Skeletal muscle satellite cell (primary cell): Measurements from ENCODE around the gene UBTF.

Experiments used
- H3K27me3 ChIP-seq: 2 replicates; pipeline ENCODE4 v1.7.0; 2013; ENCODE audit warnings: low read length; ENCODE audit not compliant: control insufficient read depth, insufficient read depth
- H3K36me3 ChIP-seq: 2 replicates; pipeline ENCODE4 v1.7.0; 2013; ENCODE audit warnings: mild to moderate bottlenecking, control low read depth, low read length; ENCODE audit not compliant: insufficient read depth
- H3K4me1 ChIP-seq: 2 replicates; pipeline ENCODE4 v1.7.0; 2013; ENCODE audit warnings: low read length; ENCODE audit not compliant: control insufficient read depth, insufficient read depth
- H3K4me2 ChIP-seq: 2 replicates; pipeline ENCODE4 v1.7.0; 2013; ENCODE audit warnings: mild to moderate bottlenecking, low read length
- H3K4me3 ChIP-seq: 2 replicates; pipeline ENCODE4 v1.7.0; 2013; ENCODE audit warnings: low read length
- H3K9ac ChIP-seq: 2 replicates; pipeline ENCODE4 v1.7.0; 2013; ENCODE audit warnings: mild to moderate bottlenecking, low read depth, low read length, moderate library complexity
- H3K9me3 ChIP-seq: replicated peaks from 2 replicates; pipeline ENCODE4 v1.7.0; 2013; ENCODE audit warnings: mild to moderate bottlenecking, control low read depth, low read length

The UBTF gene

GRCh38 chr17:44257815-44258760, 38.6 kb upstream of the UBTF start:
- H3K4me3 ChIP-seq = no peak overlapping the region
- peaks cover 39% of the 10 kb centered on the region for H3K27me3 ChIP-seq
- H3K4me1 ChIP-seq = no peaks in the 10 kb centered on the region
- no peaks in the 10 kb centered on the region for H3K36me3 ChIP-seq
- no peaks in the 10 kb centered on the region for H3K9me3 ChIP-seq
- H3K4me2 ChIP-seq = no peak overlapping the region
- no peak overlapping the region for H3K9ac ChIP-seq

- Histone ChIP-seq H3K4me2 (no peak overlapping the region), H3K4me1 (no peaks in the 10 kb centered on the region), H3K4me3 (no peak overlapping the region), H3K9ac (no peak overlapping the region), H3K36me3 (no peaks in the 10 kb centered on the region), H3K27me3 (peaks cover 28% of the 10 kb centered on the region), H3K9me3 (no peaks in the 10 kb centered on the region)
Observed at GRCh38 chr17:44256671-44257070, 37.2 kb upstream of the UBTF start.

GRCh38 chr17:44255915-44256314, 36.4 kb upstream of the UBTF start:
- Histone ChIP-seq H3K36me3 (no peaks in the 10 kb centered on the region), H3K27me3 (peaks cover 22% of the 10 kb centered on the region), H3K9me3 (no peaks in the 10 kb centered on the region), H3K4me2 (no peak overlapping the region), H3K9ac (no peak overlapping the region), H3K4me3 (no peak overlapping the region), H3K4me1 (no peaks in the 10 kb centered on the region)

- Histone ChIP-seq H3K4me2 (no peak overlapping the region), H3K27me3 (peaks cover 16% of the 10 kb centered on the region), H3K36me3 (no peaks in the 10 kb centered on the region), H3K9ac (no peak overlapping the region), H3K4me1 (no peaks in the 10 kb centered on the region), H3K4me3 (no peak overlapping the region), H3K9me3 (no peaks in the 10 kb centered on the region)
Observed at GRCh38 chr17:44254361-44255095, 35.1 kb upstream of the UBTF start.

- no peak overlapping the region for H3K4me3 ChIP-seq
- no peaks in the 10 kb centered on the region for H3K9me3 ChIP-seq
Observed at GRCh38 chr17:44253006-44253405, 33.5 kb upstream of the UBTF start.

GRCh38 chr17:44251062-44251461, 31.6 kb upstream of the UBTF start:
- Histone ChIP-seq H3K9ac (no peak overlapping the region), H3K27me3 (peaks cover 20% of the 10 kb centered on the region), H3K9me3 (no peaks in the 10 kb centered on the region), H3K4me2 (no peak overlapping the region), H3K4me3 (no peak overlapping the region), H3K4me1 (peaks cover 8% of the 10 kb centered on the region), H3K36me3 (no peaks in the 10 kb centered on the region)

More at GRCh38 chr17:44253006-44253405, 33.5 kb upstream of the UBTF start:
- H3K4me2 ChIP-seq = no peak overlapping the region
- peaks cover 21% of the 10 kb centered on the region for H3K27me3 ChIP-seq
- no peaks in the 10 kb centered on the region for H3K36me3 ChIP-seq
- no peaks in the 10 kb centered on the region for H3K4me1 ChIP-seq
- no peak overlapping the region for H3K9ac ChIP-seq

- no peak overlapping the region for H3K9ac ChIP-seq
- H3K36me3 ChIP-seq = no peaks in the 10 kb centered on the region
- H3K9me3 ChIP-seq = no peaks in the 10 kb centered on the region
- H3K4me1 ChIP-seq = peaks cover 8% of the 10 kb centered on the region
- H3K27me3 ChIP-seq = peaks cover 9% of the 10 kb centered on the region
- no peak overlapping the region for H3K4me3 ChIP-seq
- H3K4me2 ChIP-seq = no peak overlapping the region
Observed at GRCh38 chr17:44249501-44250246, 30.2 kb upstream of the UBTF start.

- Histone ChIP-seq H3K4me1 (peaks cover 8% of the 10 kb centered on the region), H3K27me3 (peaks cover 6% of the 10 kb centered on the region), H3K4me3 (no peak overlapping the region), H3K9ac (no peak overlapping the region), H3K36me3 (no peaks in the 10 kb centered on the region), H3K9me3 (no peaks in the 10 kb centered on the region), H3K4me2 (no peak overlapping the region)
Observed at GRCh38 chr17:44247876-44248736, 28.6 kb upstream of the UBTF start.

GRCh38 chr17:44247440-44247841, 28.0 kb upstream of the UBTF start:
- Histone ChIP-seq H3K36me3 (no peaks in the 10 kb centered on the region), H3K9me3 (no peaks in the 10 kb centered on the region), H3K4me3 (no peak overlapping the region), H3K9ac (no peak overlapping the region), H3K27me3 (peaks cover 6% of the 10 kb centered on the region), H3K4me1 (peaks cover 8% of the 10 kb centered on the region), H3K4me2 (peak overlapping the region; percentile 3)

- Histone ChIP-seq H3K4me2 (no peak overlapping the region), H3K9me3 (no peaks in the 10 kb centered on the region), H3K4me1 (no peaks in the 10 kb centered on the region), H3K36me3 (no peaks in the 10 kb centered on the region), H3K4me3 (no peak overlapping the region), H3K9ac (no peak overlapping the region), H3K27me3 (peaks cover 4% of the 10 kb centered on the region)
Observed at GRCh38 chr17:44241106-44241624, 21.7 kb upstream of the UBTF start.
